Measurements from ENCODE around the gene SMC1A.
"Not testable (repeated sequence)": the region's sequence is repeated elsewhere in the genome, so short reads cannot be mapped to it uniquely, and the experiment has no call there.

SMC1A gene

DNA sequence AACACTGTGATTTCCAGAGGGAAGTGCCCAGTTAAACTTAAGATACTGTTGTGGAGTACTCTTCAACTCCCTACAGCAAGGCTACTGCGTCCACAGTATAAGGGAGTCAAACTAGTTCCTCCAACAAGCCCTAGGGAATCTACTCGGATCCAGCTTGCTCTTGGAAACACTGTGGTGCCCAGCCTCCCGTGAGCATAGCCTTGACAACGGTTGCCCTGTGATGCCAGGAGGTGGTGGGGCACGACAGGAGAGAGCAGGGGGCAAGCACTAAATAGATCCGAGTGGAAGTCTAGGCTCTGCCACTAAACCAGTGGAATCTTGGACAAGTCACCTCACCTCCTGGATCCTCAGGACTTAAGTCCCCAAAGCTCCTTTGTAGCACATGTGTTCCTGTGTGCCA is 45.6 kb downstream of the SMC1A start:
- no peak for DNase-seq (ENCODE audit: extremely low read depth, insufficient read length)
- Histone ChIP-seq H3K4me3 (replicated peaks; ENCODE audit: low read depth, low read length) (no peak overlapping the region), H3K36me3 (ENCODE audit: control insufficient read depth, insufficient read depth, low read length) (peaks cover 24% of the 10 kb centered on the region), H3K27me3 (replicated peaks; ENCODE audit: control insufficient read depth, insufficient read depth, low read length) (no peaks in the 10 kb centered on the region)
- TF ChIP-seq, protein P1, sequence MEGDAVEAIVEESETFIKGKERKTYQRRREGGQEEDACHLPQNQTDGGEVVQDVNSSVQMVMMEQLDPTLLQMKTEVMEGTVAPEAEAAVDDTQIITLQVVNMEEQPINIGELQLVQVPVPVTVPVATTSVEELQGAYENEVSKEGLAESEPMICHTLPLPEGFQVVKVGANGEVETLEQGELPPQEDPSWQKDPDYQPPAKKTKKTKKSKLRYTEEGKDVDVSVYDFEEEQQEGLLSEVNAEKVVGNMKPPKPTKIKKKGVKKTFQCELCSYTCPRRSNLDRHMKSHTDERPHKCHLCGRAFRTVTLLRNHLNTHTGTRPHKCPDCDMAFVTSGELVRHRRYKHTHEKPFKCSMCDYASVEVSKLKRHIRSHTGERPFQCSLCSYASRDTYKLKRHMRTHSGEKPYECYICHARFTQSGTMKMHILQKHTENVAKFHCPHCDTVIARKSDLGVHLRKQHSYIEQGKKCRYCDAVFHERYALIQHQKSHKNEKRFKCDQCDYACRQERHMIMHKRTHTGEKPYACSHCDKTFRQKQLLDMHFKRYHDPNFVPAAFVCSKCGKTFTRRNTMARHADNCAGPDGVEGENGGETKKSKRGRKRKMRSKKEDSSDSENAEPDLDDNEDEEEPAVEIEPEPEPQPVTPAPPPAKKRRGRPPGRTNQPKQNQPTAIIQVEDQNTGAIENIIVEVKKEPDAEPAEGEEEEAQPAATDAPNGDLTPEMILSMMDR (IDR thresholded peaks at IDR 0.05; ENCODE audit: insufficient read depth, low read length, poor library complexity, severe bottlenecking) = no peak

DNA sequence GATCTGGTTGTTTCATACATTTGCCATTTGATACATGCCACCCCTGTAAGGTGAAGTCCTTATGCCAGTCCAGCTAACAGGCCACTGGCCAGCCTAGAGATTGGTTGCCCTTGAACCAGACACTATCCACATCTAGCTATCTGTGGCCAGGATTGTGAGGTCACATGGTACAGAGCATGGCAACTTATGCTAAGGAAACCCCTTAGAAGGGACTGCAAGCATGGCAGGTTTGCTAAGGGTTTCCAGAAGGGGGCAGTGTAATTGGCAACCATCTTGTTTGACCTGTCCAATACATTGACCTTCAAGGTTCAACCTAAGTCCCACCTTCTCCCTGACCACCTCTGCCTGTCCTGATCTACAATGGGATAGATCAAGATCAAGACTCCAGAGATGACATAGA is 47.5 kb downstream of the SMC1A start:
- no peak for DNase-seq (ENCODE audit: extremely low read depth, insufficient read length)
- no peak overlapping the region for H3K4me3 ChIP-seq (replicated peaks; ENCODE audit: low read depth, low read length)
- TF ChIP-seq, protein P1 (IDR thresholded peaks at IDR 0.05; ENCODE audit: insufficient read depth, low read length, poor library complexity, severe bottlenecking) = no peak
- H3K27me3 ChIP-seq (replicated peaks; ENCODE audit: control insufficient read depth, insufficient read depth, low read length) = no peaks in the 10 kb centered on the region
- H3K36me3 ChIP-seq (ENCODE audit: control insufficient read depth, insufficient read depth, low read length) = peaks cover 9% of the 10 kb centered on the region

DNA sequence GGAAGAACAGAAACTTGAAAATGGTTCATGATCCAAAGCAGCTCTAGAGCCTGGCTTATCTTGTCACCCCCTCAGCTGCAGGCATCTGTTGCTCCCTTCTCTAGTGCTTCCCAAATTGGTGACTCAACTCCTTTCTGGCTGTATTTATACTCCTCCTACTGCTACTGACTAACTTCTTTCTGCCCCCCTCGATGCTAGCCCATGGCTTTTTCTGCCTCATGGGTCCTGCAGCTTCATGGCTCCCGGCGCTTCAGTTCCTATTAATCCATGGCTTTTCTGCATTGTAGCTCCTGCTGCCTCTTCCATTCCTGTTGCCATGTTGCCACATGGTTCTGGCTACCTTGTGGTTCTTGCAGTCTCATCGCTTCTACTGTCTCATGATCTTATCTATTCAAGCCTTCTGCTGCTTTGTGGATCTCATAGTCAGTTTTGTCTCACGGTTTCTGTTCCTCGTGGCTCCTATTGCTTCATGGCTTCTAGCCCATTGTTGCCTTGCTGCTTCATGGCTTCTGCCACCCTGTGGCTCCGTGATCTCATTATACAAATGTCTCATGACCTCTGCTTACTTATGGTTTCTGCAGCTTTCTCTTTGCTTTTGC is 48.1 kb downstream of the SMC1A start:
- no peak for DNase-seq (ENCODE audit: extremely low read depth, insufficient read length)
- Histone ChIP-seq H3K4me3 (replicated peaks; ENCODE audit: low read depth, low read length) (no peak overlapping the region), H3K36me3 (ENCODE audit: control insufficient read depth, insufficient read depth, low read length) (peaks cover 5% of the 10 kb centered on the region), H3K27me3 (replicated peaks; ENCODE audit: control insufficient read depth, insufficient read depth, low read length) (no peaks in the 10 kb centered on the region)
- TF ChIP-seq, protein P1 (IDR thresholded peaks at IDR 0.05; ENCODE audit: insufficient read depth, low read length, poor library complexity, severe bottlenecking) = no peak

DNA sequence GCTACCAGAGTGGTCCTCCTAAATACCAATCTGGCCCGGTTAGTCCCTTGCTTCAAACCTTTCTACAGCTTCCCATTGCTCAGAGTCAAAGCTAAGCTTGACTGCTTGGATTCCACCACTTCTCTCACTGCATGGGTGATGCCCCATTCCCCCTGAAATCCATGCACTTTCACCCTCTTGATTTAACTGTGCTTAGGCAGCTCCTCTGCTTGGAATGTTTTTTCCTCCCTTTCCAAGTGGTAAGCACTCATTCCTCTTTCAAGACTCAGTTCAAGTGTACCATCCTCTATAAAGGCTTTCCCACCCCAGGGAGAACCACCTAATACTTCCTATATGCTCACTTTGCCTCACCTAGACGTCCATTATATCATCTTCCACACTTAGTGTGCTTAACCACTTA is 49.1 kb downstream of the SMC1A start:
- no peak for DNase-seq (ENCODE audit: extremely low read depth, insufficient read length)
- Histone ChIP-seq H3K27me3 (replicated peaks; ENCODE audit: control insufficient read depth, insufficient read depth, low read length) (no peaks in the 10 kb centered on the region), H3K36me3 (ENCODE audit: control insufficient read depth, insufficient read depth, low read length) (peaks cover 2% of the 10 kb centered on the region), H3K4me3 (replicated peaks; ENCODE audit: low read depth, low read length) (no peak overlapping the region)
- TF ChIP-seq, protein P1 (IDR thresholded peaks at IDR 0.05; ENCODE audit: insufficient read depth, low read length, poor library complexity, severe bottlenecking) = no peak

DNA sequence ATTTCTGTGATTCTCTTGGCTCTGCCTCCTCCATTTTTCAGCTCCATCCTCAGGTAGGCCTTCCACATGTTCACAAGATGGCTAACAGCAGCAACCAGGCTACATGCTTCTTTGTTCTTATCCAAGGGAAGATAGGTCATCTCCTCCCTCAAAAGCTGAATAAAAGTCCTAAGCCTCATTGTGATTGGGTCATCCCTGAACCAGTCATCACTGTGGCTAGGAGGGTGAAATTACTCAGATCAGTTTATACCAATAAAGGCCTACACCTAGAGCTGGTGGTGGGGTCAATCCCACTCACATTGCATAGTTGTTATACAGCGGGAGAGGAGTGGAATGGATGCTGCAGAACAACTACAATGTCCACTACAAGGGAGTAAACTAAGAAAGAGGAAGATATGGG is 56.0 kb downstream of the SMC1A start:
- H3K36me3 ChIP-seq (ENCODE audit: control insufficient read depth, insufficient read depth, low read length); DNase-seq (ENCODE audit: extremely low read depth, insufficient read length); H3K4me3 ChIP-seq (replicated peaks; ENCODE audit: low read depth, low read length); H3K27me3 ChIP-seq (replicated peaks; ENCODE audit: control insufficient read depth, insufficient read depth, low read length): not testable (repeated sequence)

DNA sequence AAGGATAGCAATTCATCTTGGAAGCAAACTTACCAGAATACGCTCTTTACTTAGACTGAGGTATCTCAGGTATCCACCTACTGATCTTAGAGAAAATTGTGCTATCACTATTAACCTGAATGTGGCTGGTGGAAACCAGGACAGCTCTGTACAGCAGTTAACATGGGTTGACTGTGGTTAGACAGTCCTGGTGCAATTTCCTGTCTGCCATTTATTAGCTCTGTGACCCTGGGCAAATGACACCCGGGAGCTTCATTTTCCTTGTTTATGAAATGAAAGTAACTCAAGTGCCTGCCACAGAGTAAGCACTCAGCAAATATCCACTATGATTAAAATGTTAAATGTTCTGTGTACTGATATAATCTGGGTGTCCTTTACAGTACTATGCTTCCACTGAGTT is 60.0 kb downstream of the SMC1A start:
- H3K4me3 ChIP-seq (replicated peaks; ENCODE audit: low read depth, low read length) = no peak overlapping the region
- no peak for DNase-seq (ENCODE audit: extremely low read depth, insufficient read length)
- no peaks in the 10 kb centered on the region for H3K27me3 ChIP-seq (replicated peaks; ENCODE audit: control insufficient read depth, insufficient read depth, low read length)

More for the DNA sequence above, 60.0 kb downstream of the SMC1A start:
- H3K36me3 ChIP-seq (ENCODE audit: control insufficient read depth, insufficient read depth, low read length) = no peaks in the 10 kb centered on the region
- TF ChIP-seq, protein P1 (IDR thresholded peaks at IDR 0.05; ENCODE audit: insufficient read depth, low read length, poor library complexity, severe bottlenecking) = no peak

Data from GM06990 (cell line).